Measurements from ENCODE around the gene OGFOD1. TPM values are rescaled to one million over a fixed set of nuclear protein-coding genes. Genes with fewer than 3 reads are reported as not detected.
"Not testable (repeated sequence)": the region's sequence is repeated elsewhere in the genome, so short reads cannot be mapped to it uniquely, and the experiment has no call there.

The OGFOD1 gene
- total RNA-seq, 1 donor from 2014 or later = 50.6 TPM

DNA sequence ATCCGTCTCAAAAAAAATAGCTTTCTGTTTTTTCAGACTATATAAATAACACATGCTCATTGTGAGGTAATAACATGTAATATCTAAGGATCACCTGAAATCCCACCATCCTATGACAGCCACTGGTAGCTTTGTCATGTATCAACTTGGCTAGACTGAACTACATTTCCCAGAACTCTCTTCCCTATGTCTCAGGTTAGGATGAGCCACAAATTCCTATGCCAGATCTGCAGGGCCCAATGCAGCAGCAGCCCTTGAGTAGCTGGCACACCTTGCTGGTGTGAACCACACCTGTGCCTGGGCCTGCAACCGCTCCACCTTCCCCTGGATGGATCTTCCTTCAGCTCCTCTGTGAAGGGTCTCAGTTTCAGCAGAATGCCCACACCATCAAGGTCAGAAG is 28.1 kb downstream of the OGFOD1 start:
- intact Hi-C loops (cut with micrococcal nuclease) = no loop called here

DNA sequence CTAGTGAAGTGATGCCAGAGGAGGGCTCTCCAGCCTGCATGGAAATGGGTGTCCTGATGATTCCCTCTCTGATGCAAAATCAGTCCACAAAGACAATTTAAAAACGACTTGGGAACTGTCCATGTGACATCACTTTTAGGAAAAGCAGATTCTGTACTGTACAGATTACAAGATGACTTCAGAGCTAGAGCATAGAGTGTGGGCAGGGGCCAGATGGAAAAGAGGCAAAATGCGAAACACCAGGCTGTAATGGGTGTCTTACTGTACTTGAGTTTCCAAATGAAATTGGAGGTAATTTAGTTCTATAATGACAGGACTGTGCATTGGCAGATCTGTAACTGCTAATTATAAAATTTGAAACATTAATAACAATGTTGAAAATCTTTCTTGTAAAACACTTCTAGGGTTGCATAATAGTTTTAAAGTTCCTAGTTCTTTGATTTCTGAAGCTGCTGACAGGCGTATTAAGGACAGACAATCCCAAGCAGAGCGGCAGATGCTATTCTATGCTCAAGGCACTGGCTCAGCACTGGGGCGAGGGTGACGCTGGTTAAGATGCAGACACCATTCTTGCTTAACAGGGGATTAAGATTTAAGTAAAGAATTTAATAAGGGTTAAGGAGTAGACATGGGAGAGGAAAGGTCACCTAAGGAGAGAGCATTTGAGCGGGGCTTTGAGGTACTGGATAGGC is 29.6 kb downstream of the OGFOD1 start:
- intact Hi-C loops (cut with micrococcal nuclease) = no loop called here

DNA sequence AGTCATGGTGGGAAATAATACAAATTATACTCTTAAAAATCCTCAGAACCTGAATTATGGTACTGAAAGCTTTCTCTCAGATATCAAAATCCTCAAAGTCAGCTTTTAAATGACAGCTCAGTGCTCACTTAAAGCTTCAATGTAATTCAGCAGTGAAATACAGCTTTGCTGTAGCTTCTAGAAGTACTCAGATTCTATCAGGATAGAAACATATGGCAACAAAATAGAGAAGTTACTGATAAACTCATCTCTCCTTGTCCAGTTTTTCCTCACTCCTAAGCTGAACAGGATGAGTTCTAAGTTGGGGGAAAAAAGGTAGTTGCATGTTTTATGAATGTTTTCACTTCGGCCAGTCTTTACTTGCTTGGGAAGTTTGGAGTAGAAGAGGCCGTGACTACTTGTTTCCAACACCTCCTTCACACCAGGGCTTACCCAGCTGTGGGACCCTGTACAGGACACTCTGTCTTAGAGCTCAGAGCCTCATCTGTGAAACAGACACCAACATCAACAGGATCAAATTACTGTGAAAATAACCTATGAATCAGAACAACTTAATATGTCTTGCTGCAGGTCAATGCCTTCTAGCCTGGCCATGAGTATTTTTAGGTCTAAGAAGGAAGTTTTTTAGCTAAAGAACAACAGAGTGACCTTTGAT is 30.2 kb downstream of the OGFOD1 start:
- intact Hi-C loops (cut with micrococcal nuclease) = no loop called here

- intact Hi-C loops (cut with micrococcal nuclease) = no loop called here
Observed at GRCh38 chr16:56482683-56483236, 31.4 kb downstream of the OGFOD1 start.

DNA sequence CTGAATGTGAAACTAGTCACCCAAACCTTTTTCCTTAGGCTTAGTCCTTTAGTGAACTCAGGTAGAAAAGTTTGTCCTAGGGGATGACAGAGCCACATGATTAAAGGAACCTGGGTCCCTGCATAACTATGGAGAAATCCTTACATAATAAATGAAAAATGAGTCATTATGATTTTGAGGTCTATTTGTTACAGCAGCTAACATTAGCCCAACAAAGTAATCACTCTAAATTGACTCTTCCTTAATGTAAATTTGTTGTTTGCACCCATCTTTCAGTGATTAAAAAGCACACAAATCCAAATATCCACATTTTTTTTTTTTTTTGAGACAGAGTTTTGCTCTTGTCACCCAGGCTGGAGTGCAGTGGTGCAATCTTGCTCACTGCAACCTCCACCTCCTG is 32.0 kb downstream of the OGFOD1 start:
- intact Hi-C loops (cut with micrococcal nuclease) = no loop called here

DNA sequence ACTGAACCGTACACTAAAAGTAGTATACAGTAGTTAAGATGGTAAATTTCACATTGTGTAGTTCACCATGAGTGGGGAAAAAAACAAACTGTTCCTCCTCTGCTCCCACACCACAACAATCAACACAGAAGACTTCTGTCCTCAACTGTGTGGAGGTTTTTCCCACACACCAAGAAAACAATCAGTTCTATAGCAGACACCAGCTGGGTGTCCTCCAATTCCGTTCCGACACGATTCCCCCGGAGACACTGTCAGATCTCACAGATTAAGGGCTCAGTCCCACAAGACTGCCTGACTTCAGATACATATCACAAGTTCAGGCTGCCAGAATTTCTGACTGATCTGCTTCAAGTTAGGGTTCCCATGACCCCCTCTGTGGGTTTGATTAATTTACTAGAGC is 36.7 kb downstream of the OGFOD1 start:
- intact Hi-C loops (cut with micrococcal nuclease) = no loop called here

DNA sequence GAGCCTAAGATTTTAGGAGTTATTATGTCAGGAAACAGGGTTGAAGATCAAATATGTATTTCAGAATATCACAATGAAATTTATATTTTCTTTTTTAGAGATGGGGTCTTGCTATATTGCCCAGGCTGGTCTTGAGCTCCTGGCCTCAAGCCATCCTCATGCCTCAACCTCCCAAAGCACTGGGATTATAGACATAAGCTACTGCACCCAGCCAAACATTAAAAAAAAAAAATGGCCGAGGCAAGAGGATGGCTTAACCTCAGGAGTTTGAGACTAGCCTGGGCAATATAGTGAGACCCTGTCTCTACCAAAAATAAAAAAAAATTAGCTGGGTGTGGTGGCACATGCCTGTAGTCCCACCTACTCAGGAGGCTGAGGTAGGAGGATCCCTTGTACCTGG is 37.5 kb downstream of the OGFOD1 start:
- intact Hi-C loops (cut with micrococcal nuclease) = not testable (repeated sequence)

- intact Hi-C loops (cut with micrococcal nuclease) = no loop called here
Observed at GRCh38 chr16:56491657-56492261, 40.4 kb downstream of the OGFOD1 start.

DNA sequence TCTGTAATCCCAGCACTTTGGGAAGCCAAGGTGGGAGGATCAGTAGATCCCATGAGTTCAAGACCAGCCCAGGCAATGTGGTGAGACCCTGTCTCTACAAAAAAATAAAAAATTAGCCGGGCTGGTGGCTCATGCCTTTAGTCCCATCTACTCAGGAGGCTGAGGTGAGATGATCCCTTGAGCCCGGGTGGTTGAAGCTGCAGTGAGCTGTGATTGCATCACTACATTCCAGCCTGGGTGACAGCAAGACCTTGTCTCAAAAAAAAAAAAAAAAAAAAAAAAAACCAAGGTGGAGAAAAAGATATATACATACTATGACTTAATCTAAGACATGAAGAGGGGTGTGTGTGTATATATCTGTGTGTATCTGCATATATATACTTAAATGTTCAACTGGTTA is 41.8 kb downstream of the OGFOD1 start:
- intact Hi-C loops (cut with micrococcal nuclease) = no loop called here

GRCh38 chr16:56493815-56494214 is 42.5 kb downstream of the OGFOD1 start:
- intact Hi-C loops (cut with micrococcal nuclease) = no loop called here

- intact Hi-C loops (cut with micrococcal nuclease) = no loop called here
Observed at GRCh38 chr16:56505181-56505580, 53.8 kb downstream of the OGFOD1 start.

DNA sequence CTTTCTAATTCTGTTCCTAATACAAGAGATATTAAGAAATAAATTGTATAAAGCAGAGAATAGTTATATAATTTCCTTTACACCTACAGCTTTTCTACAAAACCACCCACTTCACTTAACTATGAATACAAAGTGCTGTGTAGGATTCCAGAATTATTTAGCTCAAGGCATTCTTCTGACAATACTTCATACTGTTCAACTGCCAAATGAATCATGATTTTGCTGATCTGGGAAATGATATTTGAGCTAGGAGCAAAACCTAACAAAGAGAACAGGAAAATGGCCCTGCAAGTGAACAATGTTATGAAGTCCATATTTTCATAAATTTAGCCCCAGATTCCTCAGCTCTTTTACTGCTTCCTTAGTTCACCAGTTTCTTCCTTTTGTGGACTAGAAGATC is 55.6 kb downstream of the OGFOD1 start:
- intact Hi-C loops (cut with micrococcal nuclease) = no loop called here

DNA sequence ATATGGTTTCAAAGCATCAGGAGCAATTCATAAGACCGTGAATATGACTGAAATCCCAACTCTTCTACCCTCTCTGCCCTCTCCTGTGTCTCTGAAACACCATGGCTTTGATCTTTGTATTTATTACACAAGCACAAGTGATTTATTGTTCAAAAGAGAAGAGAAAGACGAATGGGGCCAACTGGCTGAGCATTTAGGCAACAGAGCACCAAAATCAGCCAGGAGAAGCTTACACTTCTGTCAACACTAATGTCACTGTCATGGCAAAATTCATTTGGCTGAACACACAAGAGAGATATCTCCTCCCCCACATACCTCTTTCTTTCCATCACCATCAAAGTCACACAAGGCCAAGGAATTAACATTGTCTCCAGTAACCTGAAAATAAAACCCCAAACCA is 59.2 kb downstream of the OGFOD1 start:
- intact Hi-C loops (cut with micrococcal nuclease) = loop anchor here (5.0 kb wide), 2 partner anchors 58 to 92 kb away; partner anchors contain the start of genes NUDT21 and OGFOD1

DNA sequence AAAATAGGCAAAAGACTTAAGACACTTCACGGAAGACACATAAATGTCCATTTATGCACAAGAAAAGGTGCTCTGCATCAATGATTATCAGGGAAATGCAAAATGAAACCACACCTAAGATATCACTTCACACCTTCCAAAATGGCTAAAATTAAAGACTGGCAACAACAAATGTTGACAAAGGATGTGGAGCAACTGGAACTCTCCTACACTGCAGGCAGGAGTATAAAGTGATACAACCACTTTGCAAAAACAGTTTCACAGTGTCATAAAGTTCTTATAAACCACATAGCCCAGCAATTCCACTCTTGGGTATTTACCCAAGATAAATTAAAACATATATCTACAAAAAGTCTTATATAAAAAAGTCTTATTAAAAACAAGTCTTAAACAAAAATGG is 60.7 kb downstream of the OGFOD1 start:
- intact Hi-C loops (cut with micrococcal nuclease) = loop anchor here (5.0 kb wide), 2 partner anchors 60 to 90 kb away; partner anchors contain the start of genes NUDT21 and OGFOD1

DNA sequence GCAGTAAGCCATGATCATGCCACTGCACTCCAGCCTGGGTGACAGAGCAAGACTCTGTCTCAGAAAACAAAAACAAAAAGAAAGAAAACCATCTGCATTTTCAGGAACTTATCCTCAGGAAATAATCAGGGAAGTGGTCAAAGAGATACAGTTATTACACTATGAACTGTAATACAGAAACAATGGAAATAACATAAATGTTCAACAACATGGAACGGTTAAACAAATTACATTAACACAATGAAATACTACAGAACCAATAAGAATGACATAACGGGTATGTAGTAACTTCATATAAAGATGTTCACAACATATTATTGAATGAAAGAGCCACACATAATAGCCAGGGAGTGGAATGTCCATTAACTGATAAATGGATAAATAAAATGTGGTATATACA is 61.7 kb downstream of the OGFOD1 start:
- intact Hi-C loops (cut with micrococcal nuclease) = loop anchor here (5.0 kb wide), 2 partner anchors 61 to 89 kb away; partner anchors contain the start of genes NUDT21 and OGFOD1

GRCh38 chr16:56513972-56514371 is 62.6 kb downstream of the OGFOD1 start:
- intact Hi-C loops (cut with micrococcal nuclease) = loop anchor here (1.0 to 5.0 kb wide), 3 partner anchors 62 to 188 kb away; partner anchors contain the start of genes NUDT21 and OGFOD1

GRCh38 chr16:56514845-56515244 is 63.5 kb downstream of the OGFOD1 start:
- intact Hi-C loops (cut with micrococcal nuclease) = loop anchor here (1.0 to 5.0 kb wide), 3 partner anchors 63 to 187 kb away; partner anchors contain the start of genes NUDT21 and OGFOD1

- intact Hi-C loops (cut with micrococcal nuclease) = no loop called here
Observed at GRCh38 chr16:56515665-56516064, 64.3 kb downstream of the OGFOD1 start.

DNA sequence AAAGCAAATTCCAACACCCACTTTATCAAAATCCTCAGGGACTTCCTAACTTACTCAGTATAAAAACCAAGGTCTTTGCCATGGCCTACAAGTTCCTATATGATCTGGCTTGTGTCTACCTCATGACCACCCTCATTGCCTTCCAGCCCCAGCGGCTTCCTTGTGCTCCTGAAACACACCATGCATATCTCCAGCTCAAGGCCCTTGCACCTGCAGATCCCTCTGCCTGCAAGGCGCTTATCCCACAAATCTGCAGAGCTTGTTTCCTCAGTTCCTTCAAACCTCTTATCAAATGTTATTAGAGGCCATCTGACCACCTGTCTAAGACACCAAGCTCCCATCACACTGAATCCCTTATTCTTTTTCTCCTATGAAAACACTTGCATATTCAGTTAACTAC is 65.9 kb downstream of the OGFOD1 start:
- intact Hi-C loops (cut with micrococcal nuclease) = no loop called here

GRCh38 chr16:56518425-56518824 is 67.1 kb downstream of the OGFOD1 start:
- intact Hi-C loops (cut with micrococcal nuclease) = no loop called here

DNA sequence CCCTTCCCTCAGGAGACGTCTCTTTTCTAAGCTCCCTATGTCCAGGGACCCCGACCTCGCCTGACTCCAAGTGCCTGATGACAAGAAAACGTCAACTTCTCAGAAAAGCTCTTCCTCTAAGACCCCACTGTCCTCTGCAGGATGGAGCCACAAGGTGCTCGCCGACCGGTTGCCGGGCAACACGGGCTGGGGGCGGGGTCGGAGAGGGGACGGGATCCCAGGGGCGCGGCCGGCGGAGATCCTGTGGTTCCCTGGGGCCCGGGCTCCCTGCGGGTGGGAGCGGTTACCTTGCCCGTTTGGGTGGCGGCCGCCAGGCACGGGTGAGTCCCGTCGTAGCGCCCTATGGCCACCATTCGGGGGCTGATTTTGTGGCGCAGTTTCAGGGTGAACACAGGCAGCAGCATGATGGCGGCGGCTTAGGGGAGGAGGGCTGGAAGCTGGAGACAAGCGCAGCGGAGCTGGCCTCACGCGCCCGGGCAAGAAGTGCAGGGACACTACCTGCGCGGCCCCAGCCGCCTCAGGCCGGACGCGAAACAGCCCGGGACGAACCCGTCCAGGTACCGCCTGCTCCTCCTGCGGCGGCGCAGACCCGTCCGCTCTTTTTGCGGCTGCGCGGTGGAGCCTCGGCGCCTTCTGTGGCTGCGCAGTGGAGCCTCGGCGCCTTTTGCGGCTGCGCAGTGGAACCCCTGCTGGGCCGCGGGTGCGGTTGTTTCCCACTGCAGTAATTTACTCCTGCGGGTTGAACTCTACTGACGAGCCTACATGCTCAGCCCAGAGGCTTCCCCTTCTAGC is 68.3 kb downstream of the OGFOD1 start, which contains the start of gene BBS2:
TSS of gene BBS2 (minus strand) at position 566 of the 792 bp plus-strand sequence. CDS start at position 404, 162 bp downstream.
- intact Hi-C loops (cut with micrococcal nuclease) = loop anchor here (1.0 kb wide), 1 partner anchor 210 kb away; no protein-coding TSS in a partner anchor

Data from T-helper 2 cell treated with Interferon-gamma antibody and Interleukin-4, amounts not matched to agents 100 ng/mL and 5 ng/mL, for 36 hours (primary cell).